ENCODE measurements around the gene CA10.

- TF ChIP-seq, protein P1, sequence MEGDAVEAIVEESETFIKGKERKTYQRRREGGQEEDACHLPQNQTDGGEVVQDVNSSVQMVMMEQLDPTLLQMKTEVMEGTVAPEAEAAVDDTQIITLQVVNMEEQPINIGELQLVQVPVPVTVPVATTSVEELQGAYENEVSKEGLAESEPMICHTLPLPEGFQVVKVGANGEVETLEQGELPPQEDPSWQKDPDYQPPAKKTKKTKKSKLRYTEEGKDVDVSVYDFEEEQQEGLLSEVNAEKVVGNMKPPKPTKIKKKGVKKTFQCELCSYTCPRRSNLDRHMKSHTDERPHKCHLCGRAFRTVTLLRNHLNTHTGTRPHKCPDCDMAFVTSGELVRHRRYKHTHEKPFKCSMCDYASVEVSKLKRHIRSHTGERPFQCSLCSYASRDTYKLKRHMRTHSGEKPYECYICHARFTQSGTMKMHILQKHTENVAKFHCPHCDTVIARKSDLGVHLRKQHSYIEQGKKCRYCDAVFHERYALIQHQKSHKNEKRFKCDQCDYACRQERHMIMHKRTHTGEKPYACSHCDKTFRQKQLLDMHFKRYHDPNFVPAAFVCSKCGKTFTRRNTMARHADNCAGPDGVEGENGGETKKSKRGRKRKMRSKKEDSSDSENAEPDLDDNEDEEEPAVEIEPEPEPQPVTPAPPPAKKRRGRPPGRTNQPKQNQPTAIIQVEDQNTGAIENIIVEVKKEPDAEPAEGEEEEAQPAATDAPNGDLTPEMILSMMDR (optimal IDR thresholded peaks at IDR 0.05 in 1 of 3, IDR thresholded peaks at IDR 0.05 in 1 of 3, conservative IDR thresholded peaks at IDR 0.05 in 1 of 3; ENCODE audit: extremely low read depth in 1 of 3, insufficient read depth in 2 of 3, low read length in 3 of 3), result no peak
- no peak for TF ChIP-seq EZH2 (IDR thresholded peaks at IDR 0.05; ENCODE audit: low read length)
Measured at GRCh38 chr17:51684214-51684613, 474.3 kb downstream of the CA10 start.

Measured in keratinocyte (primary cell).